HG02571 (cell line): ENCODE measurements around the gene PIGL.
"Not testable (repeated sequence)": the region's sequence is repeated elsewhere in the genome, so short reads cannot be mapped to it uniquely, and the experiment has no call there.

Experiments used
- ATAC-seq: cut with Tn5 transposase; IDR thresholded peaks from one replicate; pipeline ENCODE4 v1.9.1; 2021; ENCODE audit warnings: mild to moderate bottlenecking, moderate library complexity; ENCODE audit not compliant: unreplicated experiment

PIGL gene

GRCh38 chr17:16273499-16273898 is 56.5 kb downstream of the PIGL start:
- no peak for ATAC-seq

GRCh38 chr17:16273929-16274339 is 56.9 kb downstream of the PIGL start:
- no peak for ATAC-seq

GRCh38 chr17:16275024-16275423 is 58.0 kb downstream of the PIGL start:
- ATAC-seq, result no peak

GRCh38 chr17:16277163-16277562 is 60.2 kb downstream of the PIGL start:
- ATAC-seq, result no peak

- ATAC-seq, result no peak
Measured at GRCh38 chr17:16281351-16281750, 64.3 kb downstream of the PIGL start.

- ATAC-seq, result no peak
Measured at GRCh38 chr17:16282522-16282921, 65.5 kb downstream of the PIGL start.

- ATAC-seq, result no peak
Measured at GRCh38 chr17:16283705-16284104, 66.7 kb downstream of the PIGL start.

GRCh38 chr17:16285646-16286008 is 68.6 kb downstream of the PIGL start:
- no peak for ATAC-seq

GRCh38 chr17:16286009-16286946 is 69.3 kb downstream of the PIGL start:
- ATAC-seq, result peak; percentile 78

GRCh38 chr17:16286947-16287562 is 70.0 kb downstream of the PIGL start:
- no peak for ATAC-seq

- no peak for ATAC-seq
Measured at GRCh38 chr17:16287563-16288027, 70.6 kb downstream of the PIGL start.

GRCh38 chr17:16288860-16289571 is 72.0 kb downstream of the PIGL start:
- no peak for ATAC-seq

- no peak for ATAC-seq
Measured at GRCh38 chr17:16293931-16294330, 76.9 kb downstream of the PIGL start.

GRCh38 chr17:16294560-16294959 is 77.5 kb downstream of the PIGL start:
- ATAC-seq, result no peak

- ATAC-seq, result not testable (repeated sequence)
Measured at GRCh38 chr17:16296072-16296471, 79.1 kb downstream of the PIGL start.

GRCh38 chr17:16297367-16298139 is 80.5 kb downstream of the PIGL start:
- no peak for ATAC-seq

GRCh38 chr17:16298140-16298662 is 81.2 kb downstream of the PIGL start:
- ATAC-seq, result no peak

- ATAC-seq, result no peak
Measured at GRCh38 chr17:16300554-16300953, 83.5 kb downstream of the PIGL start.

- ATAC-seq, result no peak
Measured at GRCh38 chr17:16301963-16302855, 85.2 kb downstream of the PIGL start.

GRCh38 chr17:16302856-16303255 is 85.8 kb downstream of the PIGL start:
- ATAC-seq, result no peak
